ENCODE measurements around the gene CERS6.

GRCh38 chr2:168526641-168527040 is 70.6 kb downstream of the CERS6 start:
- TF ChIP-seq, protein P1, sequence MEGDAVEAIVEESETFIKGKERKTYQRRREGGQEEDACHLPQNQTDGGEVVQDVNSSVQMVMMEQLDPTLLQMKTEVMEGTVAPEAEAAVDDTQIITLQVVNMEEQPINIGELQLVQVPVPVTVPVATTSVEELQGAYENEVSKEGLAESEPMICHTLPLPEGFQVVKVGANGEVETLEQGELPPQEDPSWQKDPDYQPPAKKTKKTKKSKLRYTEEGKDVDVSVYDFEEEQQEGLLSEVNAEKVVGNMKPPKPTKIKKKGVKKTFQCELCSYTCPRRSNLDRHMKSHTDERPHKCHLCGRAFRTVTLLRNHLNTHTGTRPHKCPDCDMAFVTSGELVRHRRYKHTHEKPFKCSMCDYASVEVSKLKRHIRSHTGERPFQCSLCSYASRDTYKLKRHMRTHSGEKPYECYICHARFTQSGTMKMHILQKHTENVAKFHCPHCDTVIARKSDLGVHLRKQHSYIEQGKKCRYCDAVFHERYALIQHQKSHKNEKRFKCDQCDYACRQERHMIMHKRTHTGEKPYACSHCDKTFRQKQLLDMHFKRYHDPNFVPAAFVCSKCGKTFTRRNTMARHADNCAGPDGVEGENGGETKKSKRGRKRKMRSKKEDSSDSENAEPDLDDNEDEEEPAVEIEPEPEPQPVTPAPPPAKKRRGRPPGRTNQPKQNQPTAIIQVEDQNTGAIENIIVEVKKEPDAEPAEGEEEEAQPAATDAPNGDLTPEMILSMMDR (conservative IDR thresholded peaks at IDR 0.05) = no peak
- no peak for TF ChIP-seq ZFX (IDR thresholded peaks at IDR 0.05)
